Activated T-cell treated with anti-CD3 and anti-CD28 coated beads, Interleukin-2, amount 50 U/mL, for 24 hours (primary cell): ENCODE measurements around the gene UMODL1.
A peak's percentile ranks its signal among the peaks of the same experiment; 100 is the strongest.

Source experiments
- DNase-seq: peaks from one replicate; pipeline ENCODE4 v3.0.0-alpha.2; 2020
- H3K27ac Mint-ChIP-seq: 2 replicates; pipeline ENCODE4 v1.8.0; 2020; ENCODE audit warnings: mild to moderate bottlenecking, mixed read lengths
- H3K27me3 Mint-ChIP-seq: 2 replicates; pipeline ENCODE4 v1.8.0; 2020; ENCODE audit warnings: mixed read lengths
- H3K36me3 Mint-ChIP-seq: 2 replicates; pipeline ENCODE4 v1.8.0; 2020; ENCODE audit warnings: low read depth, mixed read lengths
- H3K4me1 Mint-ChIP-seq: 2 replicates; pipeline ENCODE4 v1.8.0; 2020; ENCODE audit warnings: low read depth, mixed read lengths
- H3K4me3 Mint-ChIP-seq: 2 replicates; pipeline ENCODE4 v1.8.0; 2020; ENCODE audit warnings: mild to moderate bottlenecking, moderate library complexity, mixed read lengths
- H3K9me3 Mint-ChIP-seq: 2 replicates; pipeline ENCODE4 v1.8.0; 2020; ENCODE audit warnings: mixed read lengths

The UMODL1 gene

DNA sequence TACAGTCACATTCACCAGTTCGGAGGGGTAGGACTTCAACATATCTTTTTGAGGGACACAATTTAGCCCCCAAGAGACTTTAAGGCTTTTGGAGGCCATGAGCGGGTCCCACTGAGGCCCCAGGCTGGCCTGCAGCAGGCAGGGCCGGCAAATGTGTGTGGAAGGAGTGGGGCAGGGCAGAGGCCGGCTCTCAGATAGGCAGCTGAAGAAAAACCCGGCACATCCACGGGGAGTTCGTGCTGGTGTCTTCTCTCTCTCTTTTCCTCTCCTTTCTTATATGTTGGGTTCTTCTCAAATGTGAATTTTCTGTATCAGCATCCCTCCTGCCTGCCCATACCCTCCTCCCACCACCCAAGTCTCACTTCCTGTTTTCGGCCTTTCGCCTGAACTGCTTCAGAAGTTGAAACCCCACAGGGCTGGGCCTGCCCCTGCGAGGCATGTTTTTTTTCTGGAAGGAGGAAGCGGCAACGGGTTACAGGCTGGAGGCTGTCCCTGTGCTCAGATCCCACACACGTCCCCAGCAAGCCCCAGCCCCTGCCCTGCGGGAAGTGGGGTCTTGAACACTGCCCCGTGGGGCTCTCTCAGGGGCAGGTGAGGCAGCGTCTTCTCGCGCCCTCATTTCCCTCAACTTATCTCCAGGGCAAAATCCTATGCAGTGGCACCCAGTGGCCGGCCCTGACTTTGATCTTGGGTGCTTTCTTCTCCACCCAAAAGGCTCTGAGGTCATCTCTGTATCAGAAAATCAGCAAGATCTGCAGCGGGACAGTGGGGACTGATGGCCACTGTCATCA is 9.7 kb upstream of the UMODL1 start:
- Mint-ChIP-seq H3K9me3 (no peaks in the 10 kb centered on the region), H3K36me3 (no peaks in the 10 kb centered on the region), H3K4me3 (peak overlapping the region; percentile 68), H3K27me3 (no peaks in the 10 kb centered on the region), H3K27ac (peak overlapping the region; percentile 85), H3K4me1 (peaks cover 48% of the 10 kb centered on the region)
- peak; percentile 41 for DNase-seq

- no peak for DNase-seq
- H3K4me1 Mint-ChIP-seq, result peaks cover 48% of the 10 kb centered on the region
- peak overlapping the region; percentile 68 for H3K4me3 Mint-ChIP-seq
- H3K36me3 Mint-ChIP-seq, result no peaks in the 10 kb centered on the region
- no peaks in the 10 kb centered on the region for H3K27me3 Mint-ChIP-seq
- peak overlapping the region; percentile 85 for H3K27ac Mint-ChIP-seq
- H3K9me3 Mint-ChIP-seq, result no peaks in the 10 kb centered on the region
Measured at GRCh38 chr21:42061986-42062235, 9.2 kb upstream of the UMODL1 start.

- Mint-ChIP-seq H3K36me3 (no peaks in the 10 kb centered on the region), H3K9me3 (no peaks in the 10 kb centered on the region), H3K27me3 (no peaks in the 10 kb centered on the region), H3K4me3 (peak overlapping the region; percentile 68), H3K27ac (peak overlapping the region; percentile 85), H3K4me1 (peaks cover 48% of the 10 kb centered on the region)
- DNase-seq, result peak; percentile 75
Measured at GRCh38 chr21:42062236-42063022, 8.7 kb upstream of the UMODL1 start.

DNA sequence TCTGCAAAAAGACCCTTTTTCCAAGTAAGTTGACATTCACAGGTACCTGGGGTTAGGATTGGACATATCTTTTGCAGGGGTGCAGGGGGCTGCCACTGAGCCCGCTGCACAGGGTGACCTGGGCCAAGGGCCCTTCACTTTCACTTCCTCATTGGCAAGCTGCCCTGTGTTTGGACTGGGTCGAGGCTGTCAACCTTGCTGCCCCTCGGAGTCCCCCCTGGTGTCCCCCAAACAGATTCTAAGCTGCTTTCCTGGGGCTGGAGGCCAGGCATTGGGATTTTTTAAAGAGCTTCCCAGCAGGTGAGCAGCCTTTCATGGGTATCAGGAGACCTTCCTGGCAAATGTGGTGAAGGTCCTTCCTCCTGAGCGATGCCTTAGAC is 7.9 kb upstream of the UMODL1 start:
- peak; percentile 42 for DNase-seq
- peaks cover 48% of the 10 kb centered on the region for H3K4me1 Mint-ChIP-seq

DNA sequence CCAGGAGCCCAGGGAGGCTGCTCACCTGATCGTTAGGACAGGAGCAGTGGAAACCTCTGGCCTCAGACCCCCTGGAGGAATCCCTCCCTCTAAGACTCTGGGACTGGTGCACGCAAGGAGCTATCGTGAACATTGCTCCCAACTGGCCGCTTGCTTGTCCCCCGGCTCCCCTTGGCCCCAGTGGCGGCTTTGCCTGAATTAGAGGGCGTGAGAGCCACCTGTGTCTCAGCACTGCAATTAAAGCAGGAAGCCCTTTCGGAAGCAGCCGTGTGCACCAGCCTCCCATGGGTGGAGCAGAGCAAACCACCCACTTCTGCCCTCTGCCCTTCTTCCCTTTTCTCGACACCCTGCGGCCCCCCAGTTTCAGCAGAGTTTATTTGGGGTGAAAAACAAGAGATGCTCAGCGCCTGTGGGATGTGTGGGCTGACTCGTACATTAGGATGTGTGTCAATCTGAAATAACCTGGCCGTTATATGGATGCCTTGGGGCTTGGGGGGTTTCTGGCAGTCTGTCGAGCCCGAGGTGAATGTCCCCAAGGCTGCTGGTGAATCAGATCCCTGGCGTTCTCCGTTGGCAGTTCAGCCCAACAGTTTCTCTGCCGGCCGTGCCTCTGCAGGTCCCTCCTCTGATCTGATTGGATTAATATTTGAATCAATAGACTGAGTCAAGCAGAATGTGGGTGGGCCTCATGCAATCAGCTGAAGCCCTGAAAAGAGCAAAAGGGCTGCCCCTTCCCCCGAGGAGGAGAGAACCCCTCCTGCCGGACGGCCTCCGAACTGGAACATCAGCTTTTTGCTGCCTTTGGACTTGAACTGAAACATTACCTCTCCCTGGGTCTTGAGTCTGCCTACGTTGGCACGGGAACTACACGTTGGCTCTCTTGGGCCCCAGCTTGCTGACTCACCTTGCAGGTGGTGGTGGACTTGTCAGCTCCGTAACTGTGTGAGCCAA is 7.3 kb upstream of the UMODL1 start:
- Mint-ChIP-seq H3K4me1 (peaks cover 48% of the 10 kb centered on the region), H3K27me3 (no peaks in the 10 kb centered on the region), H3K9me3 (no peaks in the 10 kb centered on the region), H3K4me3 (peak overlapping the region; percentile 68), H3K27ac (peak overlapping the region; percentile 85), H3K36me3 (no peaks in the 10 kb centered on the region)
- DNase-seq, result peak; percentile 64

More for the DNA sequence above, 7.9 kb upstream of the UMODL1 start:
- peak overlapping the region; percentile 29 for H3K27ac Mint-ChIP-seq
- H3K36me3 Mint-ChIP-seq, result no peaks in the 10 kb centered on the region
- peak overlapping the region; percentile 68 for H3K4me3 Mint-ChIP-seq
- no peaks in the 10 kb centered on the region for H3K27me3 Mint-ChIP-seq
- H3K9me3 Mint-ChIP-seq, result no peaks in the 10 kb centered on the region

- Mint-ChIP-seq H3K27me3 (no peaks in the 10 kb centered on the region), H3K27ac (no peak overlapping the region), H3K9me3 (no peaks in the 10 kb centered on the region), H3K36me3 (no peaks in the 10 kb centered on the region), H3K4me3 (no peak overlapping the region), H3K4me1 (peaks cover 41% of the 10 kb centered on the region)
- no peak for DNase-seq
Measured at GRCh38 chr21:42066521-42066920, 4.6 kb upstream of the UMODL1 start.

- Mint-ChIP-seq H3K27ac (no peak overlapping the region), H3K4me3 (no peak overlapping the region), H3K4me1 (peaks cover 30% of the 10 kb centered on the region), H3K27me3 (no peaks in the 10 kb centered on the region), H3K9me3 (no peaks in the 10 kb centered on the region), H3K36me3 (no peaks in the 10 kb centered on the region)
- DNase-seq, result no peak
Measured at GRCh38 chr21:42067531-42068255, 3.4 kb upstream of the UMODL1 start.

DNA sequence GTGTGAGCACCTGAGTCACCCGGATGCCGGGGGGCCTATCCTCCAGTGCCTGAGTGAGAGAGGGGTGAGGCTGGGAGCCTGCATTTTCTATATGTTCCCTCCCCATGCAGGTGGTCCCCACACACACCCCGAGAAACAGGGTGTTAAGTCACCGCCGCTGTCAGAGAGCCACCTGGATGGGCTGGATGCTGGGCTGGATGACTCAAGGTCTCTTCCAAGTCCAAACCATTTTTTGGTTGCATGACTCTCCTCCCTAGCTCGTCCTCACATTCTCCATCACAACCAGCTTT is 2.9 kb upstream of the UMODL1 start:
- H3K4me3 Mint-ChIP-seq, result no peak overlapping the region
- H3K4me1 Mint-ChIP-seq, result peaks cover 24% of the 10 kb centered on the region
- H3K27ac Mint-ChIP-seq, result no peak overlapping the region
- H3K9me3 Mint-ChIP-seq, result no peaks in the 10 kb centered on the region
- no peak for DNase-seq
- no peaks in the 10 kb centered on the region for H3K36me3 Mint-ChIP-seq
- no peaks in the 10 kb centered on the region for H3K27me3 Mint-ChIP-seq

GRCh38 chr21:42068592-42068991 is 2.5 kb upstream of the UMODL1 start:
- no peak for DNase-seq
- no peaks in the 10 kb centered on the region for H3K9me3 Mint-ChIP-seq
- no peaks in the 10 kb centered on the region for H3K36me3 Mint-ChIP-seq
- H3K27ac Mint-ChIP-seq, result no peak overlapping the region
- no peak overlapping the region for H3K4me3 Mint-ChIP-seq
- H3K4me1 Mint-ChIP-seq, result peaks cover 21% of the 10 kb centered on the region
- H3K27me3 Mint-ChIP-seq, result no peaks in the 10 kb centered on the region

- Mint-ChIP-seq H3K36me3 (no peaks in the 10 kb centered on the region), H3K4me3 (no peak overlapping the region), H3K27ac (no peak overlapping the region), H3K9me3 (no peaks in the 10 kb centered on the region), H3K27me3 (no peaks in the 10 kb centered on the region), H3K4me1 (peaks cover 13% of the 10 kb centered on the region)
- DNase-seq, result no peak
Measured at GRCh38 chr21:42069327-42069726, 1.8 kb upstream of the UMODL1 start.

GRCh38 chr21:42069843-42070242 is 1.3 kb upstream of the UMODL1 start:
- no peaks in the 10 kb centered on the region for H3K36me3 Mint-ChIP-seq
- H3K27me3 Mint-ChIP-seq, result no peaks in the 10 kb centered on the region

DNA sequence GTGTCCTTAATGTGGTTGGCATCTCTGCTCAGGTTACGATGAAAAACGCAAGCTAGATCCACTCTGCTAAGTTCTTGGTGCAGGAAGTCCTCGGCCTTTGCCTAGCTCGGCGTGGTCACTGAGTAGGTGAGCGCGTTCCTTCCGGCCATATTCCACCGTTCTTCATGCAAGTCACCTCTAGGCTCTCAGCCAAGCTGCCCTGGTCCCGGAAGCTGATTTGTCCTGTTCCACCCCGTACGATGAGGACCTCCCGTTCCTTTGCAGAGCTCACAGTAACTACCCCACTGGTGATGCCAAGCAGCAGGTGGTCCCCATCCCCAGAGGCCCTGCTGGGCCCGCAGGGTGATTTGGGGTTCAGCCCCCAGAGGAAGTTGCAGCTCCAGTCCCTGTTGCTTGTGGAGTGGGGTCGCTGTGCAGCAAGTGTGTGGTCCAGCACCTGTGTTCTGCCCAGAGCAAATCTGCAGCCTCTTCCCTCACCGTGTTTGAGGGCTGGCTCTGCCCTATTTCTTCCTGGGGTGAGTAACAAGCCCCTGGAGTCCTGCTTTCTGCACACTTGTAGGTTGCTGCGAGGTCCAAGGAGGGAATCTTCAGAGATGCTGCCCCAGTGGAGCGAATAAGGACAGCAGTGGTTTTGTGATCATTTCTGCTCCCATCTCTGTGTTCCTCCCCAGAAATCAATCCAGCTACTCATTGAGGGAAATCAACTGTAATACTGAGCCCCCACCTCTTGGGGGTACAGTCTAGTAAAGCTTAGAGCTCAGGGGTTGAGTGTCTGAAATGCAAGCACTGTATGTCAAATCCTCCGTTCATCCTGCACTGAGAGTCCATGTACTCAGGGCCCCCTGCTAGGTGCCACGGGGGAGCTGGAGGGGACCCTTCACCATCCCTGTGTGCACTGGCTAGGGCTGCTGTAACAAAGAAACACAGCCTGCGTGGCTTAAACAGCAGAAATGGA is 2.3 kb downstream of the UMODL1 start:
- Mint-ChIP-seq H3K27ac (no peak overlapping the region), H3K27me3 (no peaks in the 10 kb centered on the region), H3K36me3 (no peaks in the 10 kb centered on the region), H3K4me1 (no peaks in the 10 kb centered on the region), H3K9me3 (no peaks in the 10 kb centered on the region), H3K4me3 (no peak overlapping the region)
- no peak for DNase-seq

More at GRCh38 chr21:42069843-42070242, 1.3 kb upstream of the UMODL1 start:
- peaks cover 8% of the 10 kb centered on the region for H3K4me1 Mint-ChIP-seq
- H3K9me3 Mint-ChIP-seq, result no peaks in the 10 kb centered on the region
- no peak overlapping the region for H3K4me3 Mint-ChIP-seq
- no peak for DNase-seq
- no peak overlapping the region for H3K27ac Mint-ChIP-seq

DNA sequence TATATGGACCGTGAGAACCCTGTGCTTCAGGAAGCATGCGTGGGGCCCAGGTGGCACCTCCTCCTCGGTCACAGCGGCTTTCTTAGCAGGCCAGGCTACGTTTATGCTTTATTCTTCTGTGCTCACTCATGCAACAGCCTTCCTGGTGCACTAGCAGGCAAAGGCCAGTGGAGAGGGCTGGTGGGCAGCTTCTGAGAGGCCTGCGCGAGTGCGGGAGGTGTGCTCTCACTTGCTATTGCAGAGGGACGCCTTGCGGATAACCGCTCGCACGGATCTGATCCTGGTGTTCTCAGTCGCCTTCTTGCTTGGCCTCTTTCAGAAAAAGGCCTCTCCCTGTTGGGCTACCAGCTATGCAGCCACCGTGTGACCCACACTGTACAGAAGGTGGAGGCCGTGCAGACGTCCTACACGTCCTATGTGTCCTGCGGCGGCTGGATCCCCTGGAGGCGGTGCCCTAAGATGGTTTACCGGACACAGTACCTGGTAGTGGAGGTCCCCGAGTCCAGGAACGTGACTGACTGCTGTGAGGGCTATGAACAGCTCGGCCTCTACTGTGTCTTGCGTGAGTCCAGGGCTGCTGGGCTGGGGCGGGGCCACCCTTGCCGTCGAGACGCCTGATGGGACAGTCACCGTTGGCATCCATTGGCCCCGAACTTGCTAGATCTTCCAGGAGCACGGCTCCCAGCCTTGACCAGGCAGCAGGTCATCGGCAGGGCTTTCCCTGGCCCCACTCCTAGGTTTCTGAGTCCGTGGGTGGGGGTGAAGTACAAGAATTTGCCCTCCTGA is 4.8 kb downstream of the UMODL1 start:
- Mint-ChIP-seq H3K4me3 (no peak overlapping the region), H3K4me1 (no peaks in the 10 kb centered on the region)

More for the DNA sequence above, 4.8 kb downstream of the UMODL1 start:
- no peaks in the 10 kb centered on the region for H3K27me3 Mint-ChIP-seq
- DNase-seq, result no peak
- no peak overlapping the region for H3K27ac Mint-ChIP-seq
- no peaks in the 10 kb centered on the region for H3K36me3 Mint-ChIP-seq
- H3K9me3 Mint-ChIP-seq, result no peaks in the 10 kb centered on the region
